ENCODE results near the gene FIG4. TPM values are rescaled to one million over a fixed set of nuclear protein-coding genes. Genes with fewer than 3 reads are reported as not detected.

The FIG4 gene
- polyA plus RNA-seq, 1 donor from 2014 or later = 35.4 TPM

GRCh38 chr6:109695468-109695867 lies 4.4 kb downstream of the FIG4 start:
- Histone ChIP-seq H3K9ac (ENCODE audit: low read length) (no peak overlapping the region), H4K20me1 (ENCODE audit: insufficient read depth) (no peaks in the 10 kb centered on the region), H3F3A (ENCODE audit: insufficient read depth, low read length, poor library complexity, severe bottlenecking) (peaks cover 4% of the 10 kb centered on the region), H2AFZ (ENCODE audit: low read depth, low read length) (no peak overlapping the region), H3K36me3 (ENCODE audit: insufficient read depth, low read length) (peaks cover 7% of the 10 kb centered on the region), H3K27me3 (ENCODE audit: insufficient read depth, low read depth, low read length) (no peaks in the 10 kb centered on the region), H3K27ac (ENCODE audit: low read length) (no peak overlapping the region), H3K79me2 (replicated peaks; ENCODE audit: insufficient read depth, low read length) (peaks cover 9% of the 10 kb centered on the region), H3K9me3 (ENCODE audit: low read length) (no peaks in the 10 kb centered on the region), H3K4me2 (ENCODE audit: low read length) (no peak overlapping the region), H3K9me2 (ENCODE audit: insufficient read depth, low read length) (no peaks in the 10 kb centered on the region), H3K4me3 (ENCODE audit: low read length) (no peak overlapping the region)
- no peak for TF ChIP-seq CTCF (IDR thresholded peaks at IDR 0.05; ENCODE audit: poor library complexity, severe bottlenecking)
- TF ChIP-seq RAD21 (conservative IDR thresholded peaks at IDR 0.05) = no peak
- TF ChIP-seq EZH2 (IDR thresholded peaks at IDR 0.05; ENCODE audit: borderline replicate concordance, insufficient read depth, low read length, poor library complexity, severe bottlenecking) = no peak
- TF ChIP-seq REST (IDR thresholded peaks at IDR 0.05; ENCODE audit: borderline replicate concordance) = no peak
- TF ChIP-seq POLR2AphosphoS5 (IDR thresholded peaks at IDR 0.05) = no peak
- TF ChIP-seq TAF1 (IDR thresholded peaks at IDR 0.05; ENCODE audit: low read depth) = no peak
- TF ChIP-seq SMC3 (conservative IDR thresholded peaks at IDR 0.05; ENCODE audit: poor library complexity) = no peak
- TF ChIP-seq MXI1 (conservative IDR thresholded peaks at IDR 0.05; ENCODE audit: poor library complexity, severe bottlenecking) = no peak
- TF ChIP-seq EP300 (conservative IDR thresholded peaks at IDR 0.05; ENCODE audit: poor library complexity, severe bottlenecking) = no peak

DNA sequence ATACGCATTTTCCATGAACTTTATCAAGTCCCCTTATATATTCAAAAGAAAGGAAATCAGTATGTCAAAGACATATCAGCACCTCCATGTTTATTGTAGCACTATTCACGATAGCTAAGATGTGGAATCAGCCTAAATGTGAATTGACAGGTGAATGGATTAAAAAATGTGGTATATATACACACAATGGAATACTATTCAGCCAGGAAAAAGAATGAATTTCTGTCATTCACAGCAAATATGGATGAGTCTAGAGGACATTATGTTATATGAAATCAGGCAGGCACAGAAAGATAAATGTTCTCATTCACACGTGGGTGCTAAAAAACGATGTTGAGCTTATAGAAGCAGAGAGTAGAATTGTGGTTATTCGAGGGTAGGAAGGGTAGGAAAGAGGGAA lies 5.3 kb downstream of the FIG4 start:
- Histone ChIP-seq H3K79me2 (replicated peaks; ENCODE audit: insufficient read depth, low read length) (peaks cover 9% of the 10 kb centered on the region), H3K27ac (ENCODE audit: low read length) (no peak overlapping the region), H3K9me3 (ENCODE audit: low read length) (no peaks in the 10 kb centered on the region), H3K9ac (ENCODE audit: low read length) (no peak overlapping the region), H4K20me1 (ENCODE audit: insufficient read depth) (no peaks in the 10 kb centered on the region), H3K36me3 (ENCODE audit: insufficient read depth, low read length) (peaks cover 7% of the 10 kb centered on the region), H3K4me3 (ENCODE audit: low read length) (no peak overlapping the region), H3K27me3 (ENCODE audit: insufficient read depth, low read depth, low read length) (no peaks in the 10 kb centered on the region), H3K9me2 (ENCODE audit: insufficient read depth, low read length) (no peaks in the 10 kb centered on the region), H3F3A (ENCODE audit: insufficient read depth, low read length, poor library complexity, severe bottlenecking) (no peaks in the 10 kb centered on the region), H2AFZ (ENCODE audit: low read depth, low read length) (no peak overlapping the region), H3K4me2 (ENCODE audit: low read length) (no peak overlapping the region)
- no peak for TF ChIP-seq RAD21 (conservative IDR thresholded peaks at IDR 0.05)
- TF ChIP-seq TAF1 (IDR thresholded peaks at IDR 0.05; ENCODE audit: low read depth) = no peak
- TF ChIP-seq MXI1 (conservative IDR thresholded peaks at IDR 0.05; ENCODE audit: poor library complexity, severe bottlenecking) = no peak
- no peak for TF ChIP-seq EP300 (conservative IDR thresholded peaks at IDR 0.05; ENCODE audit: poor library complexity, severe bottlenecking)
- TF ChIP-seq POLR2AphosphoS5 (IDR thresholded peaks at IDR 0.05) = no peak
- no peak for TF ChIP-seq CTCF (IDR thresholded peaks at IDR 0.05; ENCODE audit: poor library complexity, severe bottlenecking)
- TF ChIP-seq SMC3 (conservative IDR thresholded peaks at IDR 0.05; ENCODE audit: poor library complexity) = no peak
- TF ChIP-seq REST (IDR thresholded peaks at IDR 0.05; ENCODE audit: borderline replicate concordance) = no peak
- TF ChIP-seq EZH2 (IDR thresholded peaks at IDR 0.05; ENCODE audit: borderline replicate concordance, insufficient read depth, low read length, poor library complexity, severe bottlenecking) = no peak
